Nephron progenitor cell (in vitro differentiated cells): ENCODE results near the gene VPS13D.

Experiments
- DNase-seq: peaks from one replicate; pipeline ENCODE4 v3.0.0; 2021
- H3K27ac Mint-ChIP-seq: 2 replicates; pipeline ENCODE4 v1.8.0; 2021; ENCODE audit warnings: mild to moderate bottlenecking, moderate library complexity, mixed read lengths
- H3K27me3 Mint-ChIP-seq: 2 replicates; pipeline ENCODE4 v1.8.0; 2021; ENCODE audit warnings: mild to moderate bottlenecking, low read depth, mixed read lengths; ENCODE audit not compliant: poor library complexity
- H3K36me3 Mint-ChIP-seq: 2 replicates; pipeline ENCODE4 v1.8.0; 2021; ENCODE audit warnings: low read depth, mixed read lengths
- H3K4me1 Mint-ChIP-seq: 2 replicates; pipeline ENCODE4 v1.8.0; 2021; ENCODE audit warnings: mixed read lengths
- H3K4me3 Mint-ChIP-seq: 2 replicates; pipeline ENCODE4 v1.8.0; 2021; ENCODE audit warnings: mild to moderate bottlenecking, moderate library complexity, mixed read lengths
- H3K9me3 Mint-ChIP-seq: 2 replicates; pipeline ENCODE4 v1.8.0; 2021; ENCODE audit warnings: mild to moderate bottlenecking, moderate library complexity, mixed read lengths
- CTCF ChIP-seq: fragments of 200-600 bp; sonication (generic); IDR thresholded peaks from 2 replicates; pipeline ENCODE4 v1.5.0; 2021; ENCODE audit warnings: antibody characterized with exemption

Gene VPS13D

GRCh38 chr1:12409681-12410080 is 179.9 kb downstream of the VPS13D start:
- peak overlapping the region; percentile 20 for H3K27ac Mint-ChIP-seq
- peaks cover 73% of the 10 kb centered on the region for H3K36me3 Mint-ChIP-seq
- peak overlapping the region; percentile 7 for H3K4me3 Mint-ChIP-seq
- DNase-seq: peak; percentile 54
- peaks cover 35% of the 10 kb centered on the region for H3K9me3 Mint-ChIP-seq
- no peak for TF ChIP-seq CTCF
- H3K27me3 Mint-ChIP-seq: peaks cover 5% of the 10 kb centered on the region
- H3K4me1 Mint-ChIP-seq: peaks cover 50% of the 10 kb centered on the region

- no peak for DNase-seq
- Mint-ChIP-seq H3K4me1 (peaks cover 48% of the 10 kb centered on the region), H3K27me3 (peaks cover 5% of the 10 kb centered on the region), H3K4me3 (no peak overlapping the region), H3K36me3 (peaks cover 72% of the 10 kb centered on the region), H3K9me3 (peaks cover 35% of the 10 kb centered on the region), H3K27ac (no peak overlapping the region)
- no peak for TF ChIP-seq CTCF
Measured at GRCh38 chr1:12410351-12410750, 180.5 kb downstream of the VPS13D start.

GRCh38 chr1:12411098-12411497 is 181.3 kb downstream of the VPS13D start:
- peaks cover 35% of the 10 kb centered on the region for H3K9me3 Mint-ChIP-seq
- H3K36me3 Mint-ChIP-seq: peaks cover 70% of the 10 kb centered on the region
- TF ChIP-seq CTCF: no peak
- peaks cover 5% of the 10 kb centered on the region for H3K27me3 Mint-ChIP-seq
- peaks cover 40% of the 10 kb centered on the region for H3K4me1 Mint-ChIP-seq
- H3K4me3 Mint-ChIP-seq: no peak overlapping the region
- H3K27ac Mint-ChIP-seq: no peak overlapping the region
- DNase-seq: no peak

GRCh38 chr1:12411747-12412146 is 181.9 kb downstream of the VPS13D start:
- peaks cover 77% of the 10 kb centered on the region for H3K36me3 Mint-ChIP-seq
- DNase-seq: no peak
- no peak overlapping the region for H3K27ac Mint-ChIP-seq
- peaks cover 5% of the 10 kb centered on the region for H3K27me3 Mint-ChIP-seq
- H3K4me3 Mint-ChIP-seq: no peak overlapping the region
- peaks cover 35% of the 10 kb centered on the region for H3K9me3 Mint-ChIP-seq
- H3K4me1 Mint-ChIP-seq: peaks cover 34% of the 10 kb centered on the region
- no peak for TF ChIP-seq CTCF

- no peak for DNase-seq
- Mint-ChIP-seq H3K27ac (no peak overlapping the region), H3K36me3 (peaks cover 83% of the 10 kb centered on the region), H3K9me3 (peaks cover 35% of the 10 kb centered on the region), H3K27me3 (peaks cover 5% of the 10 kb centered on the region), H3K4me3 (no peak overlapping the region), H3K4me1 (peaks cover 27% of the 10 kb centered on the region)
- no peak for TF ChIP-seq CTCF
Measured at GRCh38 chr1:12412439-12412838, 182.6 kb downstream of the VPS13D start.

GRCh38 chr1:12413664-12414410 is 184.0 kb downstream of the VPS13D start:
- Mint-ChIP-seq H3K4me3 (no peak overlapping the region), H3K9me3 (peaks cover 35% of the 10 kb centered on the region), H3K4me1 (peaks cover 13% of the 10 kb centered on the region), H3K27ac (no peak overlapping the region), H3K36me3 (peaks cover 89% of the 10 kb centered on the region), H3K27me3 (peaks cover 5% of the 10 kb centered on the region)
- no peak for TF ChIP-seq CTCF
- DNase-seq: no peak
